MCF 10A (cell line): Measurements from ENCODE around the gene OBP2A. TPM values are rescaled to one million over a fixed set of nuclear protein-coding genes. Genes with fewer than 3 reads are reported as not detected.

Experiments
- BruUV-seq: library from RNA; stranded (reverse); fragments of 400-500 nt; replicated peaks from 2 replicates; lab custom pipeline; 2021; lab: Mats Ljungman, UMichigan
- CTCF ChIA-PET: fragments of 300-600 bp; sonication (Branson Sonifier 250); formaldehyde crosslinking; extraction: SDS; loops from one replicate; lab custom pipeline; 2021; ENCODE audit warnings: antibody characterized with exemption, inconsistent platforms; lab: Yijun Ruan, JAX
- POLR2A ChIA-PET: fragments of 300-600, 350-650 bp; sonication (Branson Sonifier 250); formaldehyde crosslinking; extraction: SDS; loops from one replicate; lab custom pipeline; 2020; ENCODE audit warnings: antibody characterized with exemption, inconsistent platforms; lab: Yijun Ruan, JAX
- DNase-seq: peaks from one replicate; pipeline ENCODE4 v3.0.0-alpha.2; 2018; ENCODE audit not compliant: unreplicated experiment
- H3K27ac Mint-ChIP-seq: one replicate; pipeline ENCODE4 v1.8.0; 2022; ENCODE audit warnings: mild to moderate bottlenecking, low read depth, mixed read lengths; ENCODE audit not compliant: unreplicated experiment
- H3K27me3 Mint-ChIP-seq: one replicate; pipeline ENCODE4 v1.8.0; 2022; ENCODE audit warnings: mixed read lengths; ENCODE audit not compliant: insufficient read depth, unreplicated experiment
- H3K36me3 Mint-ChIP-seq: one replicate; pipeline ENCODE4 v1.8.0; 2022; ENCODE audit warnings: mild to moderate bottlenecking, moderate library complexity, mixed read lengths; ENCODE audit not compliant: insufficient read depth, unreplicated experiment
- H3K4me1 Mint-ChIP-seq: one replicate; pipeline ENCODE4 v1.8.0; 2022; ENCODE audit warnings: mixed read lengths; ENCODE audit not compliant: insufficient read depth, unreplicated experiment
- H3K4me3 Mint-ChIP-seq: one replicate; pipeline ENCODE4 v1.8.0; 2022; ENCODE audit warnings: mild to moderate bottlenecking, moderate library complexity, mixed read lengths; ENCODE audit not compliant: unreplicated experiment
- H3K9me3 Mint-ChIP-seq: one replicate; pipeline ENCODE4 v1.8.0; 2022; ENCODE audit warnings: mixed read lengths; ENCODE audit not compliant: unreplicated experiment
- intact Hi-C: fragments of 100-400 bp; cut with micrococcal nuclease; formaldehyde crosslinking; loops from 2 replicates; pipeline ENCODE4 v1.14.1; 2022
- total RNA-seq: library from RNA; stranded (reverse); gene quantifications from 2 replicates; pipeline ENCODE4 v1.2.3, GENCODE V29; 2022
- TF ChIP-seq, protein P1 (sequence below): fragments of 200-600 bp; IDR thresholded peaks from one replicate; pipeline ENCODE4 v1.8.0; 2022; ENCODE audit warnings: antibody characterized with exemption, mild to moderate bottlenecking; ENCODE audit not compliant: unreplicated experiment

OBP2A gene
- total RNA-seq, 1 experiment from 2014 or later = not detected

DNA sequence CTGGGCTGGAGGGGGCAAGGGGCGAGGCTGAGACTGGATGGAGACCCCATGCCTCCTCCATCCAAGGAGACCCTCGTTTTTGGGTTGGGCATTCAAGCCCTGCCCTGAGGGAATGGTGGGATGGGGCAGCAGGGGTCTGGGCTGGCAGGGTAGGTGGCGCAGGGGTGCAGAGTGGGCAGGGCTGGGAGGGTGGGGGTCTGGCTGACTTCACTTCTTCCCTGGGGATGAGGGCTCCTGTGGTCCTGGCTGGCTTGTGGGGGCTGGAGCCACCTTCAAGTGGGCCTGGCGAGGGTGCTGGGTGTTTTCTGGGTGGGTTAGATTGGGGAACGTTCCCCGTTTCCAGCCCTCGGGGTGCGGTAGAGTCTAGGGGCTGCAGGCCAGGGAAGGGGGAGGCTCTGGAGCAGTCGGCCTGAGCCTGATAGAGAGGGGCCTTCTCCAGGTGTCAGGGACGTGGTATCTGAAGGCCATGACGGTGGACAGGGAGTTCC lies 24.3 kb upstream of the OBP2A start:
- no TSS peak for BruUV-seq
- no peak overlapping the region for H3K27ac Mint-ChIP-seq
- TF ChIP-seq, protein P1, sequence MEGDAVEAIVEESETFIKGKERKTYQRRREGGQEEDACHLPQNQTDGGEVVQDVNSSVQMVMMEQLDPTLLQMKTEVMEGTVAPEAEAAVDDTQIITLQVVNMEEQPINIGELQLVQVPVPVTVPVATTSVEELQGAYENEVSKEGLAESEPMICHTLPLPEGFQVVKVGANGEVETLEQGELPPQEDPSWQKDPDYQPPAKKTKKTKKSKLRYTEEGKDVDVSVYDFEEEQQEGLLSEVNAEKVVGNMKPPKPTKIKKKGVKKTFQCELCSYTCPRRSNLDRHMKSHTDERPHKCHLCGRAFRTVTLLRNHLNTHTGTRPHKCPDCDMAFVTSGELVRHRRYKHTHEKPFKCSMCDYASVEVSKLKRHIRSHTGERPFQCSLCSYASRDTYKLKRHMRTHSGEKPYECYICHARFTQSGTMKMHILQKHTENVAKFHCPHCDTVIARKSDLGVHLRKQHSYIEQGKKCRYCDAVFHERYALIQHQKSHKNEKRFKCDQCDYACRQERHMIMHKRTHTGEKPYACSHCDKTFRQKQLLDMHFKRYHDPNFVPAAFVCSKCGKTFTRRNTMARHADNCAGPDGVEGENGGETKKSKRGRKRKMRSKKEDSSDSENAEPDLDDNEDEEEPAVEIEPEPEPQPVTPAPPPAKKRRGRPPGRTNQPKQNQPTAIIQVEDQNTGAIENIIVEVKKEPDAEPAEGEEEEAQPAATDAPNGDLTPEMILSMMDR = no peak
- no peak overlapping the region for H3K4me3 Mint-ChIP-seq
- H3K36me3 Mint-ChIP-seq = no peaks in the 10 kb centered on the region
- ChIA-PET POLR2A (no interaction called here), CTCF (interaction anchor here (0.7 kb wide), 1 partner anchor 410 kb away, joined by 3 read pairs; no protein-coding TSS in a partner anchor)
- no peak for DNase-seq
- H3K4me1 Mint-ChIP-seq = no peaks in the 10 kb centered on the region
- H3K27me3 Mint-ChIP-seq = peaks cover 28% of the 10 kb centered on the region
- intact Hi-C loops = no loop called here
- H3K9me3 Mint-ChIP-seq = no peaks in the 10 kb centered on the region

DNA sequence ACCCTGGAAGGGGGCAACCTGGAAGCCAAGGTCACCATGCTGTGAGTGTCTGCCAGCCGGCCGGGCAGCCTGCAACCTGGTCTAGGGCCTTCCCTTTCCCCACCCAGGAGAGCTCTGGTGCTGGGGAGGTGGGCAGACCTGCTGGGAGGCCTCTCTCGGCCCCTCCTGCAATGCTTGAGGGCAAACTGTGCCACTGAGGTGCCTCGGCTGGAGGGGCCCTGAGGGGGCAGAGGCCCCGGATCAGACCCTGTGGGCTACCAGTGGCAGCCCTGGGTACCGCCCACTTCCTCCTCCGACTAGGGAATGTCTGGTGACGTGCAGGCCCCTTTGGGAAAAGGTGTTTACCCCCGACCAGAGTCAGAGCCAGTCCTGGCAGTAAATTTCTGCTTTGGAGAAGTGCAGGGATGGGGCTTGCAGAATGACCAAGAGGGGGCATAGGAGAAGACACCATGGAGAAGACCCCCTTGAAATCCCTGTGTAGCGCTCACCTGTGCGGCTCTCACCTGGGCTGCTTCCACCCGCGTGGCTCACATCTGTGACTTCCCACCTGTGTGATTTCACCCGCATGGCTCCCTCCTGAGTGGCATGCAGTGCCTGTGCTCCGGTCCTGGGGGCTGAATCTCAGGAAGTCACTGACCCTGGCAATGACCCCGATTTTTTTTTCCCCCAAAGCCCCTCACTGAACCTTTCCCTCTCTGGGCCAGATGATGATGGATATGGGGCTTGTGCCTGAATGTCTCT lies 23.6 kb upstream of the OBP2A start:
- CTCF ChIA-PET = interaction anchor here (0.7 kb wide), 1 partner anchor 409 kb away, joined by 3 read pairs; no protein-coding TSS in a partner anchor
- Mint-ChIP-seq H3K4me3 (no peak overlapping the region), H3K27ac (no peak overlapping the region), H3K27me3 (peaks cover 25% of the 10 kb centered on the region), H3K9me3 (no peaks in the 10 kb centered on the region), H3K4me1 (no peaks in the 10 kb centered on the region), H3K36me3 (no peaks in the 10 kb centered on the region)
- no TSS peak for BruUV-seq
- intact Hi-C loops = no loop called here
- TF ChIP-seq, protein P1 = no peak
- no peak for DNase-seq
- POLR2A ChIA-PET = no interaction called here

DNA sequence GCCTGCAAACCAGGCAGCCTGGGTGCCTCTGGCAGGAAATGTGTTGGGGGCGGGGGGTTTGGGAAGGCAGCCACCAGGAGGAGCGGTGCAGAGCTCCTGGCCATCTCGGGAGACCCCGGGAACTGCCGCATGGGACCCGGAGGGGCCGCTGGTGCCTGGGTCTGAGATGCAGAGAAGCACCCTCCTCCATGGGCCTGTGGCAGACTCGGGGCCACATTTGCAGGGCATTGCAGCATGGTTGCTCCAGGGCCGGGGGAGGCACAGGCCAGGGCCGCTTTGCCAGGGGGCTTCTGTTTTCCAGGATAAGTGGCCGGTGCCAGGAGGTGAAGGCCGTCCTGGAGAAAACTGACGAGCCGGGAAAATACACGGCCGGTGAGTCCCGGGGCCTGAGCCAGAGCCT lies 23.0 kb upstream of the OBP2A start:
- POLR2A ChIA-PET = no interaction called here
- Mint-ChIP-seq H3K9me3 (no peaks in the 10 kb centered on the region), H3K27me3 (peaks cover 19% of the 10 kb centered on the region), H3K4me1 (no peaks in the 10 kb centered on the region), H3K27ac (no peak overlapping the region), H3K4me3 (no peak overlapping the region), H3K36me3 (no peaks in the 10 kb centered on the region)
- CTCF ChIA-PET = no interaction called here
- no TSS peak for BruUV-seq
- intact Hi-C loops = no loop called here
- DNase-seq = no peak
- TF ChIP-seq, protein P1 = no peak

DNA sequence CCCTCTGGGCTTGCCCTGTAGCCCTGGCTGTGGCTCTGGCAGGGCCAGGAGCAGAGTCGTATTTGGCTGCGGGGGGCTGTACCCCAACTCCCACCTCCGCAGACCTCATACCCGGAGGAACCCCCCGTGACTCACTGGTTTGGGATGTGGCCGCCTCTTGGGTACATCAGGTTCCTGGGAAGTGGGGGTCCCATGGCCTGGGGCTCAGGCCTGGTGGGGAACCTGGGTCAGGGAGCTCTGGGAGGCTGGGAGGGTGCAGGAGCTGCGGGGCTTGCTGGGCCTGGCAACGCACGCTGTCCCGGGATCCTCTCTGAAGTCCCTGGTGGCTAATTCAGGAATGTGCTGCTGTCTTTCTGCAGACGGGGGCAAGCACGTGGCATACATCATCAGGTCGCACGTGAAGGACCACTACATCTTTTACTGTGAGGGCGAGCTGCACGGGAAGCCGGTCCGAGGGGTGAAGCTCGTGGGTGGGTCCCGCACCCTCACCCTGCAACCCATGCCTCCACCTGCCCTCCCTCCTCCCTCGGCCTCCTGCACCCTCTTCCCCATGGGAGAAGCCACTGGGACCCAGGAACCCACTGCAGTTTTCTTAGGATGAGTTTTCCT lies 22.3 kb upstream of the OBP2A start:
- CTCF ChIA-PET = no interaction called here
- TF ChIP-seq, protein P1 = no peak
- H3K4me3 Mint-ChIP-seq = no peak overlapping the region
- DNase-seq = no peak
- H3K36me3 Mint-ChIP-seq = no peaks in the 10 kb centered on the region
- no peaks in the 10 kb centered on the region for H3K9me3 Mint-ChIP-seq
- no TSS peak for BruUV-seq
- peaks cover 12% of the 10 kb centered on the region for H3K27me3 Mint-ChIP-seq
- no peak overlapping the region for H3K27ac Mint-ChIP-seq
- POLR2A ChIA-PET = no interaction called here
- no peaks in the 10 kb centered on the region for H3K4me1 Mint-ChIP-seq
- intact Hi-C loops = no loop called here
